MG63 (cell line): ENCODE results near the gene DSTYK. TPM values are rescaled to one million over a fixed set of nuclear protein-coding genes. Genes with fewer than 3 reads are reported as not detected.

ENCODE experiments used
- DNase-seq: peaks from one replicate; pipeline ENCODE4 v3.0.0-alpha.2; 2020
- H3K27me3 ChIP-seq: fragments of 250-450 bp; sonication (Bioruptor Pico); 2 replicates; pipeline ENCODE4 v1.5.1; 2020; ENCODE audit warnings: mild to moderate bottlenecking, moderate library complexity
- H3K36me3 ChIP-seq: fragments of 250-450 bp; sonication (Bioruptor Pico); 2 replicates; pipeline ENCODE4 v1.5.1; 2020; ENCODE audit warnings: mild to moderate bottlenecking, moderate library complexity
- H3K4me3 ChIP-seq: fragments of 250-450 bp; sonication (Bioruptor Pico); 2 replicates; pipeline ENCODE4 v1.5.1; 2020; ENCODE audit warnings: mild to moderate bottlenecking, moderate library complexity
- H3K9me3 ChIP-seq: fragments of 250-450 bp; sonication (Bioruptor Pico); 2 replicates; pipeline ENCODE4 v1.5.1; 2020; ENCODE audit warnings: mild to moderate bottlenecking, moderate library complexity
- total RNA-seq: library from RNA; depleted of rRNA; stranded (reverse); fragments of >200 nt; shearing (Covaris generic); gene quantifications from 2 replicates; pipeline ENCODE4 v1.2.3, GENCODE V29; 2014; ENCODE audit warnings: low replicate concordance; rRNA removed

Gene DSTYK
- total RNA-seq, 1 experiment from 2014 or later = 7.7 TPM

- no peaks in the 10 kb centered on the region for H3K9me3 ChIP-seq
- no peaks in the 10 kb centered on the region for H3K27me3 ChIP-seq
- DNase-seq = no peak
- no peaks in the 10 kb centered on the region for H3K36me3 ChIP-seq
- no peak overlapping the region for H3K4me3 ChIP-seq
These were observed 83.9 kb downstream of the DSTYK start for GRCh38 chr1:205127646-205128045.

GRCh38 chr1:205124726-205125125 lies 86.8 kb downstream of the DSTYK start:
- no peak overlapping the region for H3K4me3 ChIP-seq

GRCh38 chr1:205122489-205122882 lies 89.0 kb downstream of the DSTYK start:
- DNase-seq = no peak
- Histone ChIP-seq H3K4me3 (peak overlapping the region; percentile 82), H3K9me3 (no peaks in the 10 kb centered on the region), H3K36me3 (peaks cover 21% of the 10 kb centered on the region), H3K27me3 (no peaks in the 10 kb centered on the region)

More at GRCh38 chr1:205124726-205125125, 86.8 kb downstream of the DSTYK start:
- no peaks in the 10 kb centered on the region for H3K9me3 ChIP-seq
- H3K27me3 ChIP-seq = no peaks in the 10 kb centered on the region
- peaks cover 5% of the 10 kb centered on the region; the same call in 1 of the 2 replicates for H3K36me3 ChIP-seq
- no peak for DNase-seq

GRCh38 chr1:205121660-205122488 lies 89.6 kb downstream of the DSTYK start, which contains the start of gene RBBP5:
RBBP5 (minus strand) TSS chr1:205121978; CDS start chr1:205121873, 105 bp downstream.
- peak; percentile 98 for DNase-seq

GRCh38 chr1:205118752-205119151 lies 92.8 kb downstream of the DSTYK start:
- no peaks in the 10 kb centered on the region for H3K9me3 ChIP-seq
- DNase-seq = no peak

More at GRCh38 chr1:205121660-205122488, 89.6 kb downstream of the DSTYK start, which contains the start of gene RBBP5:
- peak within 1 kb of the TSS; percentile 82 for H3K4me3 ChIP-seq
- no peaks in the 10 kb centered on the region for H3K9me3 ChIP-seq
- H3K36me3 ChIP-seq = peaks cover 24% of the 10 kb centered on the region
- no peaks in the 10 kb centered on the region for H3K27me3 ChIP-seq

GRCh38 chr1:205111354-205111753 lies 100.1 kb downstream of the DSTYK start:
- H3K4me3 ChIP-seq = no peak overlapping the region
- DNase-seq = no peak
- no peaks in the 10 kb centered on the region for H3K27me3 ChIP-seq
- no peaks in the 10 kb centered on the region for H3K9me3 ChIP-seq
- H3K36me3 ChIP-seq = peaks cover 65% of the 10 kb centered on the region

More at GRCh38 chr1:205118752-205119151, 92.8 kb downstream of the DSTYK start:
- Histone ChIP-seq H3K27me3 (no peaks in the 10 kb centered on the region), H3K36me3 (peaks cover 45% of the 10 kb centered on the region), H3K4me3 (no peak overlapping the region)

GRCh38 chr1:205109711-205110110 lies 101.8 kb downstream of the DSTYK start:
- Histone ChIP-seq H3K9me3 (no peaks in the 10 kb centered on the region), H3K27me3 (no peaks in the 10 kb centered on the region), H3K36me3 (peaks cover 72% of the 10 kb centered on the region), H3K4me3 (no peak overlapping the region)
- DNase-seq = no peak

GRCh38 chr1:205109269-205109668 lies 102.2 kb downstream of the DSTYK start:
- Histone ChIP-seq H3K4me3 (no peak overlapping the region), H3K9me3 (no peaks in the 10 kb centered on the region), H3K27me3 (no peaks in the 10 kb centered on the region), H3K36me3 (peaks cover 70% of the 10 kb centered on the region)
- DNase-seq = no peak

GRCh38 chr1:205108464-205108863 lies 103.0 kb downstream of the DSTYK start:
- Histone ChIP-seq H3K4me3 (no peak overlapping the region), H3K27me3 (no peaks in the 10 kb centered on the region)

GRCh38 chr1:205107327-205107726 lies 104.2 kb downstream of the DSTYK start:
- H3K36me3 ChIP-seq = peaks cover 71% of the 10 kb centered on the region
- no peaks in the 10 kb centered on the region for H3K9me3 ChIP-seq
- H3K27me3 ChIP-seq = no peaks in the 10 kb centered on the region
- no peak overlapping the region for H3K4me3 ChIP-seq
- no peak for DNase-seq

More at GRCh38 chr1:205108464-205108863, 103.0 kb downstream of the DSTYK start:
- peaks cover 70% of the 10 kb centered on the region for H3K36me3 ChIP-seq
- no peaks in the 10 kb centered on the region for H3K9me3 ChIP-seq
- DNase-seq = no peak

GRCh38 chr1:205102404-205102803 lies 109.1 kb downstream of the DSTYK start:
- H3K9me3 ChIP-seq = no peaks in the 10 kb centered on the region
- DNase-seq = no peak
- no peaks in the 10 kb centered on the region for H3K27me3 ChIP-seq
- H3K36me3 ChIP-seq = peaks cover 89% of the 10 kb centered on the region
- H3K4me3 ChIP-seq = no peak overlapping the region

GRCh38 chr1:205098242-205098641 lies 113.3 kb downstream of the DSTYK start:
- Histone ChIP-seq H3K27me3 (no peaks in the 10 kb centered on the region), H3K36me3 (peaks cover 89% of the 10 kb centered on the region), H3K9me3 (no peaks in the 10 kb centered on the region), H3K4me3 (no peak overlapping the region)
- no peak for DNase-seq

GRCh38 chr1:205095422-205095821 lies 116.1 kb downstream of the DSTYK start:
- H3K4me3 ChIP-seq = no peak overlapping the region
- no peak for DNase-seq
- H3K36me3 ChIP-seq = peaks cover 93% of the 10 kb centered on the region
- no peaks in the 10 kb centered on the region for H3K27me3 ChIP-seq
- H3K9me3 ChIP-seq = no peaks in the 10 kb centered on the region

Other genes with a start within 250 kb of the DSTYK start
- not detected in 2 replicates for gene CNTN2, start 168.5 kb downstream of the DSTYK start, total RNA-seq
- gene TMEM81, start 127.2 kb downstream of the DSTYK start, total RNA-seq = 1.6 and 5.1 TPM in 2 replicates
- gene RBBP5, start 89.7 kb downstream of the DSTYK start, total RNA-seq = 16.9 and 20.5 TPM in 2 replicates
- 2.4 and 3.7 TPM in 2 replicates for gene TMCC2, start 16.2 kb upstream of the DSTYK start, total RNA-seq
- 0.27 and 2.4 TPM in 2 replicates for gene NUAK2, start 110.0 kb upstream of the DSTYK start, total RNA-seq
- gene KLHDC8A, start 145.2 kb upstream of the DSTYK start, total RNA-seq = not detected in 2 replicates
- gene LEMD1, start 210.4 kb upstream of the DSTYK start, total RNA-seq = not detected in 2 replicates
- gene BLACAT1, start 244.3 kb upstream of the DSTYK start, total RNA-seq = not detected in 2 replicates